GM21381 (cell line): Measurements from ENCODE around the gene DTX4.

Experiments used
- ATAC-seq: cut with Tn5 transposase; IDR thresholded peaks from one replicate; pipeline ENCODE4 v1.9.1; 2021; ENCODE audit warnings: mild to moderate bottlenecking, moderate library complexity; ENCODE audit not compliant: unreplicated experiment

DTX4 gene

DNA sequence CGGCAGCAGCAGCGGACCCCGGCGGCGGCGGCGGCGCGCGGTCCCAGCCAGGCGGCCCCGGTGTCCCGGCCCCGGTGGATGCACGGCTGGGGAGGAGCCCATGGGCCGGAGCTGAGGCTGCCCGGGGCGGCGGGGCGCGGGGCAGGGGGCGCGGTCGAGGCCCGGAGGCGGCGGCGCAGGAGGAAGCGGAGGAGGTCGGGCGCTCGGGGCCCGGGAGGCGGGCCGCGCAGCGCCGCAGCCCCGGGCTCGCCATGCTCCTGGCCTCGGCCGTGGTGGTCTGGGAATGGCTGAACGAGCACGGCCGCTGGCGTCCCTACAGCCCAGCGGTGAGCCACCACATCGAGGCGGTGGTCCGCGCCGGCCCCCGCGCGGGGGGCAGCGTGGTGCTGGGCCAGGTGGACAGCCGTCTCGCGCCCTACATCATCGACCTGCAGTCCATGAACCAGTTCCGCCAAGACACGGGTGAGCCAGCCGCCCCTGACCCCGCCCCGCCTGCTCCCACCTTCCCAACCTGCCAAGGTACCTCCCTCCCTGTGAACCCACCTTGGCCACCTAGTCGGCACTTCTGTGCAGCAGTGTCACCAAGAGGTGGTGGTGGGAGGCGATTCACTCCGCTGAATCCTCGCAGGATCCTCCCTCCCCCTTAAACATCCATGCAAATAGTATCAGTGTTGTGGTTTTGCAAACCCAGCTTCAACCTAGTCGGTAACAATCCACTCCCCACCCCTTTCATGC is 580 bp downstream of the DTX4 start:
- ATAC-seq, result peak; percentile 32

DNA sequence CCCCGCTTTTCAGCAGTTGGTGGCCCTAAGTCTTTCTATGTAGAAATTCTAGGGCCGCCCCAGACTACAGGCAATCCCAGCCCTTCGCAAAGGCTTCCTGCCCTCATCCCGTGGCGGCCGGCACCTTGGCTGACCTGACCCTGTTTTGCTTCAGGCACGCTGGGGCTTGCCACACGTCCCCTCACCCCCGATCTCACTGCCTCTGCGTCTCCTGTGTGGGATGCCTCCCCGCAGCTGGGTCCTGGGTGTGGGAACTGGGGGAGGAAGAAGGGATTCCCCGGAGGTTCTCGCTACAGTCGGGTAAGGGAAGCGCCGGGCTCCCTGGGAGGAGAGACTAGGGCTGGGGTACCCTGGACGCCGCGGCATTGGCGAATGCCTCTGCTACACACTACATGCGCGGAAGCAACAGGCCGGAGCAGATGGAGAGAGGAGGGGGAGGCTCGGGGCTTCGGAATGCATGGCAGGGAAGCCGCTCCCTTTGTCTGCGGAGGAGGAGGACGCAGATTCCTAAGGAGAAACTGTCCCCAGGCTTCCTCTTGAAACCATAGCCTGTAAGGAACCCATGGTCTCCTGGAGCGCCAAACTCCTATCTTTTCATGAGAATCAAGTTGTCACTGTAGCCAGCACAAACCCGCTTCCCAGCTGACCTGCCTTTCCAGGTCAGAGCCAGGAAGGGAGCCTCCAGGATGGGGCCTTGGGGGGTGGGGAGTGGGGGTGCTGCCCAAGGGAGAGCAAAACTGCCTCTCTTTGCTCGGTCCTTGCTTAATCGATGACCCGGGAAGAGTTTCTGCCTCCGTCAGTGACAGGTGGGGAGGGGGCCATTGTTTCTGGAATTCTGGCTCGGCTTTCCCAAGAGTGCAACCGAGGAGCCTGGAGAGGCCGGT is 1.4 kb downstream of the DTX4 start:
- ATAC-seq, result peak; percentile 1

DNA sequence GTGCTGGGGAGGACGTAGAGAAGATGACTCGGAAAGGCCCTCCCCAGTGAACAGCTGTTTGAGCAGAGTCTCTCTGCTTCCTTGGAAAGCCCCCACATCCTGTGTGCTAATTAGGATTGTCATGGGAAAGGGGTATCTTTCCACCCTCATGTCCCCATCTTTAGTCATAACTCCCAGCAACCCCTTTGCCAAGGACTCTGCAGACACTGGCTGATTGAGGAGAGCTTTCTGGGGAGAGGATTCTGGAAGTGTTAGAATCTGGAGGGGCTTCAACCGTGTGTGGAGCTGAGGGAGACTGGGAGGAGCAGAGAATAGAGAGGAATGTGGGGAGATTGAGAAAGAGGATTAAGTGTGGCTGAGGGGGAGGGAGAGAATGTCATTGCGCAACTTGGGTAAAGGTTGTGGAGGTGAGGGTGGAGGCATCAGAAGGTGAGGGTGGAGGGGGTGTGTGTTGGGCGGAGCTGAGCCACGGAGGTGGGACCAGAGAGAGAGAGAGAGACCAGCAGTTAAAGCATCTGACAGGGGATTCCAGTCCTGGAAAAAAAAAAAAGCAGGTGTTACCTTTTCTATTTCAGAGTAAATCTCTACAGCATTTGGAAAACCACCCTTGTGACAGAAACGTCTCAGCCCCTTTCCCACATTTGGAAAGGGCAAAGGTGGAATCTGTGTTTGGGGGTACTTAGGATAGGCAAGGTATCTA is 2.2 kb downstream of the DTX4 start:
- no peak for ATAC-seq

DNA sequence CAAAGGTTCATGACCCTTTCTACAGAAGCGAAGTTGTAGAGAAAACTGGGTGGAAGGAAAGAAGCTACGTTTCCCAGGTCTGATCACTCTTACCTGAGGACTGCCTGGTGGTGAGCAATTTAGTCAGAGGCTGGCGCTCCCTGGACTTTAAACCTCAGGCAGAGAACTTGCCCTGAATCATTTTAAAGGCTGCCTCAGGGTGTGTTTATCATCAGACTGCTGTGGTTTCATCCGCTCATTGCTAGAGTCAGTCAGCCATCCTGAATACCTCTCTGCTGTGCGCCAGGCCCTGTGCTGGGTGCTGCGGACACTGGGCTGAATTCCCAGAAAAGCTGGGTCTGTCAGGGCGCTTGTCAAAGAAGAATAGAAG is 2.7 kb downstream of the DTX4 start:
- no peak for ATAC-seq

DNA sequence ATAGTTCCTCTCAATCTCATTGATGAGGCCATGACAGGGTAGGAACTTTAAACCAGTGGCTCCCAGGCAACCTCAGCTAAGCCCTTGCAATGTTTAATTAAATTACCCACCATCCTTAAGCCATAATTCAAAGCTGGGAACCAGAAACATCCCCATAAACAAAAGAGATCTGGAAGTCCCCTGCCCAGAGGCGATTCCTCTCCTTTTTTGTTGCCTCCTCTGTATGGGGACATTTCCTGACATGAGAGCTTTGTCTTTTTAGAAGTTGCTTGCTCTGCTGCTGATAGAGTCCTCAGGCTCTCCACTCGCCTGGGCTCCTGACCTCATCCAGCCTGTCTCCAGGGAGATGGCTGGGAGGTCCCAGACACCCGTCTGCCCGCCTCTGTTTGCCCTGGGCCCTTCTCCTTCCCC is 3.2 kb downstream of the DTX4 start:
- no peak for ATAC-seq

DNA sequence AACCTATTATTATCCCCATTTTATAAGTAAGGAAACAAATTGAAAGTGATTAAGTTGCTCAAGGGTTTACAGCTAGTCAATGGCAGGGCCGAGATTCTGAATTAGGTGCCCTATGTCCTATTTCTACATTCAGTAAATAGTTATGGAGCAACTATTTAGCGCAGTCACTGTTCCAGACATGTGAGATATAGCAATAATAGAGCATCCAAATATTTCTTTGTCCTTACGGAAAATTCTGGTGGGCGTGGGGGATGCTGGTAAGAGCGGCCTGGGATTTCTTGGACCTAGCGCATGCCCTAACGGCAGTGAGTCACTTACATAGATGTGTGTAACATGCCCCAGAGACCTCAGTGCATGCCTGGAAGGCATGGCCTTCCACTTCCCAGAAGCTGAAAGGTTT is 4.4 kb downstream of the DTX4 start:
- no peak for ATAC-seq

DNA sequence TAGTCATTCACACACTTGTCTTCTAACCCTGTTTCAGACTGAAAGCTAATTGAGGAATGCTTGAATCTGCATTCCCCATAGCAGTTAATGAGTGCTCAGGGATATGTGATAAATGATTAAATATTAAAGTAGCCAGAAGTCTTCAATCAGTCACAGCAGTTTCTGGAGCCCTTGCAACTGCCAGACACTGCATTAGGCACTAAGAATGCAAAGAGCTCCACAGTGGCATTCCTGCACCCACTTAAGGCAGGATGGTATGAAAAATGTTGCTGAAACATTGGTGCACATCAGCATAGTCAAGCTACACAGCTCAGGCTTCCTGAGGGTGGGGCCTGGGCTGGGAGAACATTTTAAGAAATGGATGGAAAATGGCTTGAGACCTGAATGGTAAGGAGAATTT is 6.5 kb downstream of the DTX4 start:
- no peak for ATAC-seq

DNA sequence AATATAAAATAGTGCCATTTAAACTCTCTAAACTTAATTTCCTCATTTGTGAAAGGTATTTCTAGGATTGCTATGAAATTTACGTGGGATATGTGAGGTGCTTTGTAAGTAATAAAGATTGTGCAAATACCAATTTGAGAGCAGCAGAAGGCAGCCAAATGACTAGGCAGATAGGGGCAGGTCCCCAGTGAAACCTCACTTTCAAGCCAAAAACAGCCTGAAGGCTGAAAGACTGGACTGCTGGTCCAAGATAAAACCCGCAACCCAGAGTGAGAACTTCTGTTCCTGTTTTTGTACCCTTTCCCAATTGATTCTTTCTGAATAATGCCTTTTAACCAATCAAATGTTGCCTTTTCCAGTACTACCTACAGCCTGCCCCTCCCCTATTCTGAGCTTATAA is 7.2 kb downstream of the DTX4 start:
- ATAC-seq, result no peak

DNA sequence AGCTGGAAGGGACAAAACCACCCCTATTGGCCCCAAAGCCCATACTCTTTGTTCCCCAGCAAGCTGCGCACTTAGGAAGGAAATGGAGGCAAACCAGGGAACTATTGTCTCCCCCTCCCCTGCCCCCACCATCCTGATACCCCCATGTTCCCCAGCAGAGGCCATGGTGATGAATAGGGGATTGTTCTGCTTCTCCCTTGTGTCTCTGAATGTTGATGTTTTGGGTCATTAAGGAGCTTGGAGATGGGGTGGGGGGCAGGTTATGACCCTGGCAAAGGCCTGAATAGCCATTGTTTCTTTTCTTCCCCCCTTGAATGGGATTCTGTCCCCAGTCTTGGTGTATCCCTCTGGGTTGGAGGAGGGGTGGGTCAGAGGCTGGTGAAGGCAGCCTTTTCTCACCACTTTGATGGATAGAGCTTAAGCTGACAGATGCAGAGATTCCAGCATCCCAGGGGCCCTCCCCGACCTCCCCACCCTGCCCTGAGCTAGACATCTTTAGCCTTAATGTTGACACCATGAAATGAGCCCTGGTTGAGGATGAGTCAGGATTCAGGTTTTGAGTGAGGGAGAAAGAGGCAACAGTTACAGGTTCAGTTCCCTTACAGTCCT is 8.3 kb downstream of the DTX4 start:
- ATAC-seq, result no peak

DNA sequence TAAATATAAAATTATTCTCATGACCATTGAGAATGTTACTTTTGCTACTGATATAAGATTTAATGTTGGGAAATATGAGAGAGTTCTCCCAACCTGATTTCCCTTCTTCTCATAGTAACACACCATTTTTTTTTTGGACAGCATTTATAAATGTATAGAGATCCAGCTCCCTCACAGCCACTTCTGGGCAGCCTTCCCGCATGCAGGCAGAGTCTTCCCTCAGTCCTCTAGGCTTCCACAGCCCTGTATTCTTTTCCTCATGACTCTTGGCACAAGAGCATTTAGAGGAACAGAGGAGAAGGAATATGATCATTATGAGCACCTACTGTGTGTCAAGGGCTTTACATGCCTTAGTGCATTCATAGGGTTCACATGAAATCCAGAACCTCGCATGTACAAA is 9.0 kb downstream of the DTX4 start:
- ATAC-seq, result no peak

DNA sequence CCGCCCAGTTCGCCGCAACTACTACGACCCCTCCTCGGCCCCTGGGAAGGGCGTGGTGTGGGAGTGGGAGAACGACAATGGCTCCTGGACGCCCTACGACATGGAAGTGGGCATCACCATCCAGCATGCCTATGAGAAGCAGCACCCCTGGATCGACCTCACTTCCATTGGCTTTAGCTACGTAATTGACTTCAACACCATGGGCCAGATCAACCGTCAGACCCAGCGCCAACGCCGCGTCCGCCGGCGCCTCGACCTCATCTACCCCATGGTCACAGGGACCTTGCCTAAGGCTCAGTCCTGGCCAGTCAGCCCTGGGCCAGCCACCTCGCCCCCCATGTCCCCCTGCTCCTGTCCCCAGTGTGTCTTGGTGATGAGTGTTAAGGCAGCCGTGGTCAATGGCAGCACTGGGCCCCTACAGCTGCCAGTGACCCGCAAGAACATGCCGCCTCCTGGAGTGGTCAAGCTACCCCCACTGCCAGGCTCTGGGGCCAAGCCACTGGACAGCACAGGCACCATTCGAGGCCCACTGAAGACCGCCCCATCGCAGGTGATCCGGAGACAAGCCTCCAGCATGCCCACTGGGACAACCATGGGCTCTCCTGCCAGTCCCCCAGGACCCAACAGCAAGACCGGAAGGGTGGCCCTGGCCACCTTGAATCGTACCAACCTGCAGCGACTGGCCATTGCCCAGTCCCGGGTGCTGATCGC is 10.0 kb downstream of the DTX4 start:
- no peak for ATAC-seq

DNA sequence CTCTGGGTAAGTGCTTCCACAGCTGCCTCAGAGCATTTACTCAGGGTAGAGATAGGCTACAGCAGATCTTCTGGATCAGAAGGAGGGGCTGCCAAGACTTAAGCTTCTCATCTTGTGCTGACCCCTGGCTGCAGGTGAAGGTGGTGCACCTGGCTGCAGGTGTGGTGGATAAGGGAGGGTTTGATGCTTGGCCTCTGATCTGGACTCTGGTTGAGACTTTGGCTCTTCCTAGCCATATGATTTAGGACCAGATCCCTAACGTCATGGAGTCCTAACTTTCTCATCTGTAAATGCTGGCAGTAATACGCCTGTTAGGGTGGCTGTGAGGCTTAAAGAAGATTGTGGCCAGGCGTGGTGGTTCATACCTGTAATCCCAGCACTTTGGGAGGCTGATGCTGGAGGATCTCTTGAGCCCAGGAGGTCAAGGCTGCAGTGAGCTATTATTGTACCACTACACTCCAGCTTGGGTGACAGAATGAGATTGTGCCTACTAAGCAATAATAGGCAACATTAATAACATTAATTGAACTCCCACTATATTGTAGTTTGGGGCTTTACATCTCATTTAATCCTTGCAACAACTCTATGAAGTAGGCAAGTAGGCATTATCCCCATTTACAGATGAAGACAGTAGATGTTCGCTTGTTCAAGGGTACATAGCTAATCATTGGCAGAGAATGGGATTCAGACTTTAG is 10.7 kb downstream of the DTX4 start:
- no peak for ATAC-seq

DNA sequence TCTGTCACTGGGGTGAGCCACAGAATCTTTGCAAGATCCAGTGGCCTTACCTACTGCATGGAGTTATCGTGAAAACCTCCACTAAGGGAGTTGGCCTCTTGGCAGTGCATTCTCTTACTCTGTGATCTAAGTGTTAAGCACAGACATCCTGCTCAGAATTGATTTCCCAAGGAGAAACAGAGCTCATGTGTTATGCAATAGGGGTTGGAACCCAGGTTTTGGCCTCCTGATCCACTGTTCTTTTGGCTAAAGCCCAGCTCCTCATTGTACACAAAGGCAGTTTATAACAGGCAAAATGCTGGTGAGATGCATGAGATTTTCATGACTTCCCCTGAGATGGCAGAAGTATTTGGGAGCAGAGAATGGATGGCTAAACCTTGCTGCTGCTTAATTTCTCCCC is 11.8 kb downstream of the DTX4 start:
- ATAC-seq, result no peak

DNA sequence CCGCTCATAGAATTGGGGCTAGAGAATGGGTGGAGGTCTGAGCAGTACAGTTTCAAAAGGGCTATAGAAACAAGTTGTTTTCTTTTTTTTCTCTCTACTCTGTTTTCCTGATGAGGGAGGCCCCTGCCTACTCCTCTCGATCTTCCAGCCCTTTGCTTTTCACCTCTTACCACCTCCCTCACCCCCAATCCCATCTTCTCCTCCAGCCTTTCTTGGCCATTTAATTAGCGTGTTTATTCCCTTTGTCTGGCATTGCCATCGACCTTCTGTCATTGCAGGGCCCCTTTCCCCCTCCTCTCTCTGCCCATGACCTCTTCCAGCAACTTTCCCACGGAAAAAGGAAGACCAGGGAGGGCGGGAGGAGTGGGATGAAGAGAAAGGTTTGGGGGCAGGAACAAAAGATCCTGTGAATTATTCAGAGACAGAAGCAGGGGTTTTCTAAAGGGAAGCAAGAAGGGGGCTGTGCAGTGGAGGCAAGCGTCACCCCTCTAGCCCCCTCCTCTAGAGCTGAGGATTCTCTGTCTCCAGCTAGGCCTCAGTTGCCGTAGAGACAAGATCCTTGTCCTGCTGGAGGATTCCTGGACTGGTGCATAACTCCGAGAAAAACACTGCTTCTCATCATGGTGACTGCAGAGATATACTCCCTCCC is 12.9 kb downstream of the DTX4 start:
- no peak for ATAC-seq

DNA sequence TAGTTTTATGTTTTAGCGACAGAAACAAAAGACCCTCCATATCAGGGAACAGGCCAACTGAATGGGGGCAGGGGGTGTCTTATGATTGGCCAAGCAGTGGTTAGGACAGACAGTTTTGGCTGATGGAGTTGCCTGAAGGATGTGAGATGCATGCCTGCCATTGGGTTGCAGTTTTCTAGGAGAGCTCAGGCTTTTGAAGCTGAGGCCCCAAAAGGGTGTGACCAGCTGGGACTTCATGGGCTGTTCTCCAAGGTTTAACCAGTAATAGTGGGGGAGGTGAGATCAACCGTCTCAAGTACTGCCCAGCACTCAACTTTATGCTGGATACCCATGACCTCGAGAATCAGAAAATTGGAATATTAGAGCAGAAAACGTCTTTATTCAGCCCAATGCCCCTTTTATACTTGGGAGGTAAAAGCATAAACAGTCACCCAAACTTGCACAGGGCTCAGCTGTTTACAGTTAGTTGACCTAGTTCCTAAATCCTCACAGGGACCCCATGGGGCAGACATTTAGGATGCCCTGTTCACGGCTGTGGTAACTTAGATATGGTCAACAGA is 13.5 kb downstream of the DTX4 start:
- ATAC-seq, result no peak

DNA sequence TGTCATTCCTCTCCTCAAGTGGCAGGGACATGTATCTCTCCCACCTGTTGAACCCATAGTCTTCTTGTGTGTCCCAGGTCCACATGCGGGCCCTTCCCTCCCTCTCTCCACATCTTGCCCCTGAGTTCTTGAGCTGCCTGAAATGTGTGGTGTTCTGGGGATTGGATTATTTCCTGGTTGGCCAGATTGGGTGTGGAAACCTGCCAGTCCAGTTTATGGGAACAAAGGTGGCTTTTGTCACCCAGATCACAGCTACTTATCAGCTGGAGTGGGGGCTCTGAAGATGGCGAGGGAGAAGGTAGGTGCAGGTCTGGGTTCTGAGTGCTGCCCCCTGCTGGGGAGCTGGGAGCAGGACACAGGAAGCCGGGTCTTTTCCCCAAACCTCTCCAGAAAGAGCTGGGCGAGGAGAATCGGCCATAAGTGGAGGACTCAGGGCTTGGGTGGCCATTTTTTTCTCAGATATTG is 14.2 kb downstream of the DTX4 start:
- no peak for ATAC-seq

DNA sequence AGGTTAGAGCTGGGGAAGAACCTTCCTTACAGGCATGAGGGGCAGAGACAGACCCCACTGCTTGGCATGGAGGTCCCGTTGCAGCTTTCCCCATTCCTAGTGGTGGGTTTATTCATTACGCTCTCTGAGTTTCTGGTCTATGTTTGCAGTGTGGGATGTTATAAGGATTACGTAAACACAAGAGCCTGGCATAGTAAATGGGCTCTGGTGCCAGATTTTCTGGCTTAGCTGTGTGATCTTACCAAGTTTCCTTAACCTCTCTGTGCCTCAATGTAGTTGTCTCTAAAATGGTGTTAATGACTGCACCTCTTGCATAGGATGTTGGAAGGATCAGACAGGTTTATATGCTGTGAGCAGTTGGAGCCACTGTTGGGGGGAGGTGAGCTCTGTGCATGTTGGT is 15.1 kb downstream of the DTX4 start:
- ATAC-seq, result no peak

DNA sequence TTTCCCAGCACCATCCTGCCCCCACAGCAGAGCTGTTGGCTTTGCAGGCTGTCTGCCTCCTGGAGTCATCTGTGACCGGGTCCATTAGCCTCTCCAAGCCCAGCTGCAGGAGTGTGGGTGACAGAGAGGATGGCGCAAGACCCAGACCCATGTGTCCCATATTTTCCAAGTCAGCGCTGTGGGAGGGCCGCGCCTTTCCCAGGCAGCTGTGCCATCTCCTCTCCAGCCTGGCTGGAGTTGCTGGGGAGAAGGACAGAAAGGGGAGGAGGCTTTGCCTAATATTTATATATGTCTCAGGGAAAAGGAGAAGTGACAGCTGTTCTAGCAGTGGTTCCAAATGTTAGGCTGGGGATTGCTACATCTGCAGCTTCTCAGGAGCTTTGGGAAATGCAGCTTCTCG is 15.7 kb downstream of the DTX4 start:
- no peak for ATAC-seq

DNA sequence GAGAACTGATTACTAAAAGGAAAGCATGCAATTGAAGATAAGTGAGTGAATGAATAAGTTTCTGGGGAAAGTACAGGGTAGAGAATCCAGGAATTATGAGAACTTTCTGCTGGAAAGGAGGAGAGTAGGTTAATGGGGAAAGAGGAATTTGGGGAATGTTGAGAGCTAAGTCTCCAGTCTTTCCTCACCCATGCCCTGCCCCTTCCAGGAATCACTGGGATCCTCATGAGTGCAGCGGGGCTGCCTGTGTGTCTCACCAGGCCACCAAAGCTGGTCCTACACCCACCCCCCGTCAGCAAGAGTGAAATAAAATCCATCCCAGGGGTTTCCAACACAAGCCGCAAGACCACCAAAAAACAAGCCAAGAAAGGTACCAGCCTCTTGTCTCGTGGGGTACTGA is 17.0 kb downstream of the DTX4 start:
- no peak for ATAC-seq
